ENCODE measurements around the gene DENND2A. TPM values are rescaled to one million over a fixed set of nuclear protein-coding genes. Genes with fewer than 3 reads are reported as not detected.
A peak's percentile ranks its signal among the peaks of the same experiment; 100 is the strongest.
"Not testable (repeated sequence)": the region's sequence is repeated elsewhere in the genome, so short reads cannot be mapped to it uniquely, and the experiment has no call there.

The DENND2A gene
- total RNA-seq, 2 experiments from 2014 or later: not detected

GRCh38 chr7:140534743-140535142 lies 105.9 kb downstream of the DENND2A start:
- intact Hi-C loops (cut with DNase I, micrococcal nuclease): no loop called here
- H3K36me3 Mint-ChIP-seq (ENCODE audit: low read depth): no peaks in the 10 kb centered on the region
- DNase-seq (no peak), ATAC-seq (no peak)
- H3K4me3 Mint-ChIP-seq: no peak overlapping the region
- H3K4me1 Mint-ChIP-seq: no peaks in the 10 kb centered on the region
- ChIA-PET POLR2A (interaction anchor here (0.6 kb wide), 1 partner anchor 122 kb away, joined by 4 read pairs; no protein-coding TSS in a partner anchor), CTCF (interaction anchor here (0.6 kb wide), 1 partner anchor 188 kb away, joined by 5 read pairs; no protein-coding TSS in a partner anchor)
- H3K27ac Mint-ChIP-seq: no peak overlapping the region
- no peaks in the 10 kb centered on the region for H3K9me3 Mint-ChIP-seq (ENCODE audit: low read depth)
- H3K27me3 Mint-ChIP-seq: peaks cover 2% of the 10 kb centered on the region

- intact Hi-C loops (cut with DNase I, micrococcal nuclease): no loop called here
Measured at GRCh38 chr7:140533394-140533872, 107.2 kb downstream of the DENND2A start.

GRCh38 chr7:140529428-140529827 lies 111.2 kb downstream of the DENND2A start:
- POLR2A ChIA-PET; DNase-seq; H3K36me3 Mint-ChIP-seq (ENCODE audit: low read depth); H3K27ac Mint-ChIP-seq; H3K4me3 Mint-ChIP-seq; CTCF ChIA-PET; H3K9me3 Mint-ChIP-seq (ENCODE audit: low read depth); ATAC-seq; intact Hi-C loops (cut with DNase I, micrococcal nuclease); H3K27me3 Mint-ChIP-seq: not testable (repeated sequence)
- peaks cover 21% of the 10 kb centered on the region for H3K4me1 Mint-ChIP-seq

More at GRCh38 chr7:140533394-140533872, 107.2 kb downstream of the DENND2A start:
- ATAC-seq (no peak), DNase-seq (peak; percentile 22)
- Mint-ChIP-seq H3K4me1 (no peaks in the 10 kb centered on the region), H3K9me3 (ENCODE audit: low read depth) (no peaks in the 10 kb centered on the region), H3K36me3 (ENCODE audit: low read depth) (no peaks in the 10 kb centered on the region), H3K27ac (no peak overlapping the region), H3K4me3 (no peak overlapping the region), H3K27me3 (peaks cover 2% of the 10 kb centered on the region)
- ChIA-PET CTCF (interaction anchor here (0.6 to 1.0 kb wide), 2 partner anchors 43 to 60 kb away, joined by 3 to 4 read pairs; no protein-coding TSS in a partner anchor), POLR2A (no interaction called here)

GRCh38 chr7:140526787-140527664 lies 113.6 kb downstream of the DENND2A start:
- POLR2A ChIA-PET: no interaction called here

GRCh38 chr7:140526214-140526613 lies 114.4 kb downstream of the DENND2A start:
- no peak overlapping the region for H3K27ac Mint-ChIP-seq

More at GRCh38 chr7:140526787-140527664, 113.6 kb downstream of the DENND2A start:
- H3K27me3 Mint-ChIP-seq: no peaks in the 10 kb centered on the region
- ATAC-seq (no peak), DNase-seq (no peak)
- H3K9me3 Mint-ChIP-seq (ENCODE audit: low read depth): no peaks in the 10 kb centered on the region
- intact Hi-C loops (cut with DNase I, micrococcal nuclease): no loop called here
- peaks cover 27% of the 10 kb centered on the region for H3K4me1 Mint-ChIP-seq
- no peak overlapping the region for H3K4me3 Mint-ChIP-seq
- H3K36me3 Mint-ChIP-seq (ENCODE audit: low read depth): no peaks in the 10 kb centered on the region
- no peak overlapping the region for H3K27ac Mint-ChIP-seq
- CTCF ChIA-PET: interaction anchor here (0.8 to 1.3 kb wide), 3 partner anchors 9 to 126 kb away, joined by 3 read pairs; no protein-coding TSS in a partner anchor

GRCh38 chr7:140525743-140526142 lies 114.9 kb downstream of the DENND2A start:
- no peak overlapping the region for H3K27ac Mint-ChIP-seq
- no peaks in the 10 kb centered on the region for H3K27me3 Mint-ChIP-seq
- ChIA-PET POLR2A (interaction anchor here (0.7 kb wide), 1 partner anchor 74 kb away, joined by 3 read pairs; no protein-coding TSS in a partner anchor), CTCF (interaction anchor here (0.8 kb wide), 1 partner anchor 9 kb away, joined by 6 read pairs; no protein-coding TSS in a partner anchor)
- H3K9me3 Mint-ChIP-seq (ENCODE audit: low read depth): no peaks in the 10 kb centered on the region
- peaks cover 27% of the 10 kb centered on the region for H3K4me1 Mint-ChIP-seq
- ATAC-seq (peak; percentile 87), DNase-seq (peak; percentile 69)
- intact Hi-C loops (cut with DNase I, micrococcal nuclease): no loop called here
- no peak overlapping the region for H3K4me3 Mint-ChIP-seq
- no peaks in the 10 kb centered on the region for H3K36me3 Mint-ChIP-seq (ENCODE audit: low read depth)

More at GRCh38 chr7:140526214-140526613, 114.4 kb downstream of the DENND2A start:
- ATAC-seq (no peak), DNase-seq (no peak)
- H3K36me3 Mint-ChIP-seq (ENCODE audit: low read depth): no peaks in the 10 kb centered on the region
- no peaks in the 10 kb centered on the region for H3K9me3 Mint-ChIP-seq (ENCODE audit: low read depth)
- intact Hi-C loops (cut with DNase I, micrococcal nuclease): no loop called here
- no peaks in the 10 kb centered on the region for H3K27me3 Mint-ChIP-seq
- no peak overlapping the region for H3K4me3 Mint-ChIP-seq
- CTCF ChIA-PET: interaction anchor here (0.8 kb wide), 1 partner anchor 8 kb away, joined by 3 read pairs; no protein-coding TSS in a partner anchor
- H3K4me1 Mint-ChIP-seq: peaks cover 27% of the 10 kb centered on the region
- POLR2A ChIA-PET: no interaction called here

GRCh38 chr7:140521421-140521820 lies 119.2 kb downstream of the DENND2A start:
- ChIA-PET POLR2A (no interaction called here), CTCF (interaction anchor here (0.8 kb wide), 1 partner anchor 1024 kb away, joined by 3 read pairs; no protein-coding TSS in a partner anchor)
- H3K27me3 Mint-ChIP-seq: peaks cover 6% of the 10 kb centered on the region
- DNase-seq (no peak), ATAC-seq (no peak)
- no peaks in the 10 kb centered on the region for H3K9me3 Mint-ChIP-seq (ENCODE audit: low read depth)
- H3K27ac Mint-ChIP-seq: no peak overlapping the region
- intact Hi-C loops (cut with DNase I, micrococcal nuclease): no loop called here
- no peaks in the 10 kb centered on the region for H3K36me3 Mint-ChIP-seq (ENCODE audit: low read depth)
- no peak overlapping the region for H3K4me3 Mint-ChIP-seq
- peaks cover 21% of the 10 kb centered on the region for H3K4me1 Mint-ChIP-seq

GRCh38 chr7:140519007-140519399 lies 121.6 kb downstream of the DENND2A start:
- Mint-ChIP-seq H3K27ac (no peak overlapping the region), H3K4me1 (peaks cover 4% of the 10 kb centered on the region), H3K27me3 (peaks cover 6% of the 10 kb centered on the region), H3K36me3 (ENCODE audit: low read depth) (no peaks in the 10 kb centered on the region), H3K9me3 (ENCODE audit: low read depth) (no peaks in the 10 kb centered on the region), H3K4me3 (no peak overlapping the region)
- DNase-seq (no peak), ATAC-seq (no peak)
- CTCF ChIA-PET: interaction anchor here (0.6 to 2.3 kb wide), 2 partner anchors 127 to 291 kb away, joined by 3 to 7 read pairs; no protein-coding TSS in a partner anchor
- POLR2A ChIA-PET: no interaction called here
- intact Hi-C loops (cut with DNase I, micrococcal nuclease): loop anchor here in 1 of 2 experiments (5.0 kb wide), 1 partner anchor 1013 kb away; no protein-coding TSS in a partner anchor

- H3K4me3 Mint-ChIP-seq: no peak overlapping the region
- no peaks in the 10 kb centered on the region for H3K9me3 Mint-ChIP-seq (ENCODE audit: low read depth)
- ChIA-PET POLR2A (no interaction called here), CTCF (interaction anchor here (0.6 to 2.8 kb wide), 15 partner anchors 8 to 493 kb away, joined by 3 to 26 read pairs (median 4); no protein-coding TSS in a partner anchor)
- ATAC-seq: no peak
- no peak for DNase-seq
- H3K36me3 Mint-ChIP-seq (ENCODE audit: low read depth): no peaks in the 10 kb centered on the region
- intact Hi-C loops (cut with DNase I, micrococcal nuclease): loop anchor here (1.0 to 5.0 kb wide), 4 partner anchors 135 to 1015 kb away; no protein-coding TSS in a partner anchor
- H3K27ac Mint-ChIP-seq: no peak overlapping the region
- peaks cover 6% of the 10 kb centered on the region for H3K27me3 Mint-ChIP-seq
- peaks cover 3% of the 10 kb centered on the region for H3K4me1 Mint-ChIP-seq
Measured at GRCh38 chr7:140518370-140519006, 122.1 kb downstream of the DENND2A start.

GRCh38 chr7:140517546-140518369 lies 122.9 kb downstream of the DENND2A start:
- intact Hi-C loops (cut with DNase I, micrococcal nuclease): loop anchor here (1.0 to 5.0 kb wide), 4 partner anchors 136 to 1016 kb away; no protein-coding TSS in a partner anchor
- ChIA-PET POLR2A (no interaction called here), CTCF (interaction anchor here (0.6 to 2.8 kb wide), 16 partner anchors 9 to 494 kb away, joined by 3 to 26 read pairs (median 3); no protein-coding TSS in a partner anchor)
- Mint-ChIP-seq H3K27me3 (peaks cover 6% of the 10 kb centered on the region), H3K9me3 (ENCODE audit: low read depth) (no peaks in the 10 kb centered on the region), H3K36me3 (ENCODE audit: low read depth) (no peaks in the 10 kb centered on the region), H3K4me1 (peaks cover 3% of the 10 kb centered on the region), H3K27ac (no peak overlapping the region), H3K4me3 (no peak overlapping the region)
- ATAC-seq: peak; percentile 91
- peak; percentile 86 for DNase-seq
